HEK293 (cell line): ENCODE measurements around the gene EVI5L.

ENCODE experiments used
- CTCF ChIA-PET: fragments of 350-600 bp; formaldehyde crosslinking; extraction: SDS; loops from one replicate; lab custom pipeline; 2021; ENCODE audit warnings: antibody characterized with exemption; lab: Yijun Ruan, JAX
- POLR2A ChIA-PET: fragments of 300-600 bp; formaldehyde crosslinking; extraction: SDS; loops from one replicate; lab custom pipeline; 2020; ENCODE audit warnings: antibody characterized with exemption, inconsistent platforms; lab: Yijun Ruan, JAX
- H3K27ac ChIP-seq: fragments of 200-500 bp; sonication (Bioruptor generic); 2 replicates; pipeline ENCODE4 v1.5.1; 2014; ENCODE audit warnings: low read depth, low read length, control low read depth, inconsistent platforms; ENCODE audit errors: extremely low read depth
- H3K36me3 ChIP-seq, 2 experiments: fragments of 200-500 bp in 1 of 2; sonication (Bioruptor generic) in 1 of 2; 1 replicate in 1 of 2; 2 replicates in 1 of 2; pipeline ENCODE4 v1.5.1; 2014 to 2017; ENCODE audit warnings: inconsistent platforms in 2 of 2, low read length in 2 of 2; ENCODE audit not compliant: control insufficient read depth in 2 of 2, insufficient read depth in 1 of 2
- H3K4me1 ChIP-seq: fragments of 200-500 bp; sonication (Bioruptor generic); 2 replicates; pipeline ENCODE4 v1.5.1; 2014; ENCODE audit warnings: mild to moderate bottlenecking, low read length, inconsistent platforms; ENCODE audit not compliant: control insufficient read depth, insufficient read depth
- H3K4me3 ChIP-seq: 2 replicates; pipeline ENCODE4 v1.5.1; 2011; ENCODE audit warnings: low read depth, mild to moderate bottlenecking, control low read depth, low read length, moderate library complexity
- H3K9me3 ChIP-seq: fragments of 200-500 bp; sonication (Bioruptor generic); 2 replicates; pipeline ENCODE4 v1.5.1; 2014; ENCODE audit warnings: low read depth, low read length, inconsistent platforms; ENCODE audit not compliant: control insufficient read depth, insufficient read depth
- EGR2 ChIP-seq: fragments of 450-650 bp; formaldehyde crosslinking; IDR thresholded peaks from 2 replicates; pipeline ENCODE4 v1.5.1; 2016; ENCODE audit warnings: low read depth, missing biosample characterization, missing genetic modification characterization
- GFI1B ChIP-seq: fragments of 450-650 bp; formaldehyde crosslinking; IDR thresholded peaks from 2 replicates; pipeline ENCODE4 v1.5.1; 2016; ENCODE audit warnings: missing biosample characterization, missing genetic modification characterization
- GLIS1 ChIP-seq: fragments of 450-650 bp; formaldehyde crosslinking; IDR thresholded peaks from 2 replicates; pipeline ENCODE4 v1.5.1; 2016; ENCODE audit warnings: missing biosample characterization, missing genetic modification characterization
- GLIS2 ChIP-seq: fragments of 450-650 bp; formaldehyde crosslinking; IDR thresholded peaks from 2 replicates; pipeline ENCODE4 v1.5.1; 2016; ENCODE audit warnings: missing biosample characterization, missing genetic modification characterization
- KLF16 ChIP-seq: fragments of 450-650 bp; formaldehyde crosslinking; IDR thresholded peaks from 2 replicates; pipeline ENCODE4 v1.5.1; 2017; ENCODE audit warnings: missing biosample characterization, missing genetic modification characterization
- KLF17 ChIP-seq: fragments of 450-650 bp; formaldehyde crosslinking; IDR thresholded peaks from 2 replicates; pipeline ENCODE4 v1.5.1; 2016; ENCODE audit warnings: missing biosample characterization, missing genetic modification characterization
- KLF9 ChIP-seq: fragments of 450-650 bp; formaldehyde crosslinking; IDR thresholded peaks from 2 replicates; pipeline ENCODE4 v1.5.1; 2016; ENCODE audit warnings: missing biosample characterization, missing genetic modification characterization, low read depth
- MYNN ChIP-seq: fragments of 450-650 bp; formaldehyde crosslinking; IDR thresholded peaks from 2 replicates; pipeline ENCODE4 v1.5.1; 2016; ENCODE audit warnings: missing biosample characterization, missing genetic modification characterization, borderline replicate concordance
- SALL2 ChIP-seq: fragments of 450-650 bp; formaldehyde crosslinking; IDR thresholded peaks from 2 replicates; pipeline ENCODE4 v1.5.0; 2017; ENCODE audit warnings: missing biosample characterization, mild to moderate bottlenecking, missing genetic modification characterization, borderline replicate concordance
- SP2 ChIP-seq: fragments of 450-650 bp; formaldehyde crosslinking; IDR thresholded peaks from 2 replicates; pipeline ENCODE4 v1.5.1; 2016; ENCODE audit warnings: missing biosample characterization, missing genetic modification characterization
- SP3 ChIP-seq: fragments of 450-650 bp; formaldehyde crosslinking; IDR thresholded peaks from 2 replicates; pipeline ENCODE4 v1.5.1; 2016; ENCODE audit warnings: missing biosample characterization, missing genetic modification characterization
- TRIM28 ChIP-seq: IDR thresholded peaks from 2 replicates; pipeline ENCODE4 v1.6.1; 2011; ENCODE audit warnings: low read length, control low read depth, borderline replicate concordance
- YY2 ChIP-seq: fragments of 450-650 bp; formaldehyde crosslinking; IDR thresholded peaks from 2 replicates; pipeline ENCODE4 v1.5.1; 2016; ENCODE audit warnings: missing biosample characterization, missing genetic modification characterization
- ZBTB10 ChIP-seq: fragments of 450-650 bp; formaldehyde crosslinking; IDR thresholded peaks from 2 replicates; pipeline ENCODE4 v1.5.1; 2016; ENCODE audit warnings: missing biosample characterization, missing genetic modification characterization
- ZBTB11 ChIP-seq: fragments of 450-650 bp; formaldehyde crosslinking; conservative IDR thresholded peaks from 2 replicates; pipeline ENCODE4 v1.5.1; 2016; ENCODE audit warnings: low read depth, missing biosample characterization, missing genetic modification characterization
- ZBTB20 ChIP-seq: fragments of 450-650 bp; formaldehyde crosslinking; IDR thresholded peaks from 2 replicates; pipeline ENCODE4 v1.5.1; 2016; ENCODE audit warnings: missing biosample characterization, missing genetic modification characterization
- ZBTB26 ChIP-seq: fragments of 450-650 bp; formaldehyde crosslinking; optimal IDR thresholded peaks from 2 replicates; pipeline ENCODE3; 2016; ENCODE audit warnings: missing biosample characterization, mild to moderate bottlenecking, missing genetic modification characterization
- ZIC2 ChIP-seq: fragments of 450-650 bp; formaldehyde crosslinking; IDR thresholded peaks from 2 replicates; pipeline ENCODE4 v1.5.1; 2016; ENCODE audit warnings: missing biosample characterization, missing genetic modification characterization
- ZNF10 ChIP-seq: fragments of 450-650 bp; formaldehyde crosslinking; IDR thresholded peaks from 2 replicates; pipeline ENCODE4 v1.5.1; 2017; ENCODE audit warnings: missing biosample characterization, missing genetic modification characterization
- ZNF138 ChIP-seq: fragments of 450-650 bp; formaldehyde crosslinking; IDR thresholded peaks from 2 replicates; pipeline ENCODE4 v1.5.1; 2016; ENCODE audit warnings: missing biosample characterization, missing genetic modification characterization, borderline replicate concordance
- ZNF16 ChIP-seq: fragments of 450-650 bp; formaldehyde crosslinking; IDR thresholded peaks from 2 replicates; pipeline ENCODE4 v1.5.1; 2016; ENCODE audit warnings: low read depth, missing biosample characterization, missing genetic modification characterization
- ZNF248 ChIP-seq: fragments of 450-650 bp; formaldehyde crosslinking; IDR thresholded peaks from 2 replicates; pipeline ENCODE4 v1.5.1; 2017; ENCODE audit warnings: missing biosample characterization, missing genetic modification characterization
- ZNF341 ChIP-seq: fragments of 450-650 bp; formaldehyde crosslinking; IDR thresholded peaks from 2 replicates; pipeline ENCODE4; 2016; ENCODE audit warnings: low read depth, missing biosample characterization, missing genetic modification characterization
- ZNF530 ChIP-seq: fragments of 450-650 bp; formaldehyde crosslinking; IDR thresholded peaks from 2 replicates; pipeline ENCODE4 v1.5.1; 2016; ENCODE audit warnings: low read depth, missing biosample characterization, missing genetic modification characterization
- ZNF776 ChIP-seq: fragments of 450-650 bp; formaldehyde crosslinking; IDR thresholded peaks from 2 replicates; pipeline ENCODE4 v1.5.0; 2017; ENCODE audit warnings: missing biosample characterization, missing genetic modification characterization, borderline replicate concordance
- ZXDB ChIP-seq: fragments of 450-650 bp; formaldehyde crosslinking; IDR thresholded peaks from 2 replicates; pipeline ENCODE4 v1.5.1; 2016; ENCODE audit warnings: missing biosample characterization, missing genetic modification characterization

EVI5L gene

GRCh38 chr19:7903244-7904073 lies 73.4 kb downstream of the EVI5L start, which contains the start of gene MAP2K7 (continued):
- TF ChIP-seq SP2 (tag by site-specific recombination) (peak; percentile 89), ZBTB20 (no peak), EGR2 (tag by site-specific recombination) (peak; percentile 26; the same call in 1 of the 2 replicates), ZNF138 (tag by site-specific recombination) (no peak), ZNF248 (tag by site-specific recombination) (no peak), YY2 (tag by site-specific recombination) (0 out of 2 replicates have a peak, but pooled peaks have one; percentile 41), TRIM28 (peak; percentile 9; the same call in 1 of the 2 replicates), MYNN (no peak)

- Histone ChIP-seq H3K9me3 (no peaks in the 10 kb centered on the region), H3K27ac (peak overlapping the region; percentile 77), H3K36me3 (peaks cover 0 to 35% of the 10 kb centered on the region in 2 experiments; a peak in 1 of 3 replicates), H3K4me3 (peak overlapping the region; percentile 90), H3K4me1 (peaks cover 5% of the 10 kb centered on the region; the same call in 1 of the 2 replicates)
- CTCF ChIA-PET, result interaction anchor here (0.8 to 1.5 kb wide), 12 partner anchors 11 to 85 kb away, joined by 3 to 12 read pairs (median 3); partner anchors contain the start of gene SNAPC2
- POLR2A ChIA-PET, result interaction anchor here (1.0 to 1.9 kb wide), 16 partner anchors 8 to 97 kb away, joined by 3 to 25 read pairs (median 8); partner anchors contain the start of genes LRRC8E, PRR36, SNAPC2 and TGFBR3L
- no peak for TF ChIP-seq ZNF16 (tag by site-specific recombination)
- TF ChIP-seq SALL2, result no peak
- TF ChIP-seq GFI1B (tag by site-specific recombination), result no peak
- TF ChIP-seq GLIS1 (tag by site-specific recombination), result peak; percentile 95
- TF ChIP-seq KLF16, result peak; percentile 35; the same call in 1 of the 2 replicates
- peak; percentile 47; the same call in 1 of the 2 replicates for TF ChIP-seq ZBTB10 (tag by site-specific recombination)
- TF ChIP-seq ZNF341, result no peak
- peak; percentile 32 for TF ChIP-seq ZBTB26 (tag by site-specific recombination)
- no peak for TF ChIP-seq ZBTB11 (tag by site-specific recombination)
- no peak for TF ChIP-seq ZNF776 (tag by site-specific recombination)
- TF ChIP-seq SP3 (tag by site-specific recombination), result peak; percentile 44
- no peak for TF ChIP-seq ZNF530 (tag by site-specific recombination)
- TF ChIP-seq ZXDB, result 0 out of 2 replicates have a peak, but pooled peaks have one; percentile 33
- peak; percentile 86 for TF ChIP-seq KLF9
- no peak for TF ChIP-seq ZNF10 (tag by site-specific recombination)
- peak; percentile 85; the same call in 1 of the 2 replicates for TF ChIP-seq GLIS2 (tag by site-specific recombination)
- no peak for TF ChIP-seq KLF17 (tag by site-specific recombination)
- TF ChIP-seq ZIC2, result peak; percentile 77
Observed at GRCh38 chr19:7904074-7905020, 74.3 kb downstream of the EVI5L start.
